Mesodermal cell (in vitro differentiated cells): ENCODE data around the gene CNNM4.

Experiments
- H3K27ac ChIP-seq: 2 replicates; pipeline ENCODE4 v1.7.0; 2013; ENCODE audit warnings: mild to moderate bottlenecking, low read depth, low read length, moderate library complexity; ENCODE audit not compliant: severe bottlenecking
- H3K36me3 ChIP-seq: 2 replicates; pipeline ENCODE4 v1.7.1; 2013; ENCODE audit warnings: mild to moderate bottlenecking, low read length, moderate library complexity; ENCODE audit not compliant: control insufficient read depth, insufficient read depth
- H3K4me1 ChIP-seq: one replicate; pipeline ENCODE4 v1.7.1; 2013; ENCODE audit warnings: mild to moderate bottlenecking, low read length; ENCODE audit not compliant: insufficient read depth, control insufficient read depth, poor library complexity, severe bottlenecking
- H3K4me3 ChIP-seq: 2 replicates; pipeline ENCODE4 v1.7.0; 2013; ENCODE audit warnings: low read length, control low read depth, mild to moderate bottlenecking; ENCODE audit not compliant: insufficient read depth, poor library complexity, severe bottlenecking; ENCODE audit errors: extremely low read depth
- H3K9me3 ChIP-seq: 2 replicates; pipeline ENCODE4 v1.7.1; 2013; ENCODE audit warnings: mild to moderate bottlenecking, low read length, moderate library complexity; ENCODE audit not compliant: control insufficient read depth
- WGBS, 2 experiments: methylation state at CpG; one replicate each; pipeline ENCODE4 v1.1.5; 2013; ENCODE audit warnings: missing lambda C conversion rate in 2 of 2; ENCODE audit not compliant: insufficient coverage in 2 of 2; 5-methylcytosine and 5-hydroxymethylcytosine counted together

Gene CNNM4

DNA sequence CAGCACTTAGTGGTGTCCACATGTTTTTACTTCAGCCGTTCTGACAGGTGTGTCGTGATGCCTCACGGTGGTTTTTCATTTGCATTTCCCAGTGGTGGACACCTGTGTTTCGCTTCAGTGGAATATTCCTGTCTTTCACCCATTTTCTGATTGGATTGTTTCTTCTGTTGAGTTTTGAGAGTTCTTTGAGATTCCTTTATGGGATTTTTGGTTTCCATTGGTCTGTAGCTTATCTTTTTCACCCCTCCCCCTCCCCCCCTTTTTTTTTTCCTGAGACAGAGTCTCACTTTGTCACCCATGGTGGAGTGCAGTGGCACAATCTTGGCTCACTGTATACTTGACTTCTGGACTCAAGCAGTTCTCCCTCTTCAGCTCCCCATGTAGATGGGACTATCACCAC, 75.1 kb downstream of the CNNM4 start:
- peaks cover 25% of the 10 kb centered on the region for H3K36me3 ChIP-seq
- peaks cover 22% of the 10 kb centered on the region for H3K4me1 ChIP-seq
- H3K27ac ChIP-seq, result no peak overlapping the region
- no peaks in the 10 kb centered on the region for H3K9me3 ChIP-seq
- H3K4me3 ChIP-seq, result no peak overlapping the region
- WGBS, 2 experiments, result 100% methylated on average over 3 of the region's 4 CpGs

DNA sequence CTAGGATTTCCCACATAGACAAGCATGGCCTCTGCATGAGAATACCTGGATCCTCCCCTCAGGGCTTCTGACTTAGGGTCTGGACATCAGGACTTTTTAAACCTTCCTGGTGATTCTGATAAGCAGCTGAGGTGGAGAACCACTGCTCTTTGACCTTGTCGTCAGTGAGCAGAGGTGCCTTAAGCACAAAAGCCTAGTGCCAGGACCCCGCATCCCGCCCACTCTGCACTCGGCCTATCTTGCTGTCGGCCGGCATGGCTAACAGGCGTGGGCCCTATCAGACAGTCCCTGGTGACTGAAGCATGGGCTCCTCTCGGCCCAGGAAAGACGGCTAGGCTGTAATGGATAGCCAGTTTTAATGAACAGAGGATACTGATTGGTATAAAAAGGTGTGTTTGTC, 76.9 kb downstream of the CNNM4 start:
- Histone ChIP-seq H3K4me3 (no peak overlapping the region), H3K4me1 (peaks cover 12% of the 10 kb centered on the region), H3K36me3 (peaks cover 18% of the 10 kb centered on the region), H3K27ac (no peak overlapping the region), H3K9me3 (no peaks in the 10 kb centered on the region)
- 90 to 93% methylated on average over 8 to 9 of the region's 9 CpGs for WGBS, 2 experiments

DNA sequence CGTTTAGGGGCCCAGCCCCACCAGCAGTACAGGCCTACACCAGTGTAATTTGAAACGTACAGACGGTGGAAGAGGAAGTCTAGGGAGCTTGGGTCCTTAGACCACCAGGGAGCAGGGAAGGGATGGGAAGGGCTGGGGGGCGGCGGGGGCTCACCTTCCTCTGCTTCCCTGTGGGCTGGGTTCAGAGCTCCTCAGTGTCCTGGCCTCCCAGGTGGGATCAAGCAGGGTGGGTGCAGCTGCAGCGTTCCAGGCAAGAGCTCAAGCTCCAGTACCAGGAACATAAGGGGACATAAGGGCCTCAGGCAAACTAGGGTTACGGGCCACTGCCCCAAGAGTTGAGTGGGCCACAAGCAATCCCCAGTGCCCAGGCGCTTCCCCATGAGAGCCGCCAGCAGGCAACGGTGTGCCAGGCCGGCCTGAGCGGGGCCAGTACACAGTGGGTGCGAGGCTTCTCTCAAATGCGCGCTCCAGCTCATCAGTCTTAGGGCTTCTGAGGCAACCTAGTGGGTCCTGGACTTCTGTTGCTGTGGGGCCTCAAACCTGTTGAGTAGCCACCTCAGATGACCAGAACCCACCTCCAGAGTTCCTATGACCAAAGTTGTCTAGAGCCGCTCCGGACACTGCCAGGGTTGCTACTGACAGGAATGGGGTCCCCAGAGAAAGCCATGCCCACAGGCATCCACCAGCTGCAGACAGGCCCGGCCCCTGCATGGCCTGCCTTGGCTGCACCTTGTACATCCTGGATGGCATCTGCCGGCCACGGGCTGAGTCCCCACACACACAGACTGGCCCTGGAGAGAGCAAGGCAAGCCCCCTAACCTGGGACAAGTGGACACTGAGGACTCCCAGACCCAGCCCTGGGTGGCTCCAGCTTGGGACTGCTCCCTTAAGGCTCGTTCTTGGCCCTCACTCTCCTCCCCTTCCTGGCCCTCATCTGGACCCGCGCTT, 77.9 kb downstream of the CNNM4 start:
- Histone ChIP-seq H3K9me3 (no peaks in the 10 kb centered on the region), H3K4me1 (peaks cover 2% of the 10 kb centered on the region), H3K27ac (no peak overlapping the region), H3K4me3 (no peak overlapping the region), H3K36me3 (peaks cover 8% of the 10 kb centered on the region)
- 89 to 96% methylated on average over 15 to 22 of the region's 23 CpGs for WGBS, 2 experiments

DNA sequence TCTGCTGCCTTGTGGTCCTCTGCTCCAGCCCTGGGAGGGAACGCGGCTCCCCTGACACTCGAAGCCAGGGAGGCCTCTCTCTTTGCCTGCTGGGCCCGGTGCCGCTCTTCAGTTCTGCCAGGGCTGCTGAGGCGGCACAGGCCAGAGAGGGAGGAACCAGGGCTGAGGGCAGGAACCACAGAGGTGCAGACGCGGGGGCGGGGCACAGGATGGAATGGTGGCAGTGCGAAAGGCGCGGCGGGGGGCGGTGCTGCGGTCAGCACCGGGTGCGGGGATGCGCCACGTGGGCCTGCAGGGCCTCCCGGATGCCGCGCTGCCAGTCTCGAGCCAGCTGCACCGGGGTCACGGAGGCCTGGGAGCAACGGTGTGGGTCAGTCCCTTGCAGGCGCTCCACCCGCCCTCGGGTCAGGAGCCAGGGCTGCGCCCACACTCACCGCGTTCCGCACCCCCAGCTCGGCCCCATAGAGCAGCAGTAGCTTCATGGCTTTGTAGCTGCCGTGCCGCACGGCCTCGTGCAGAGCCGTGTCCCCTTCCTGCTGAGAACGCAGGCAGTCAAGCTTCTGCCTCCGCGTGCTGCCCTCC, 78.7 kb downstream of the CNNM4 start:
- Histone ChIP-seq H3K4me1 (no peaks in the 10 kb centered on the region), H3K27ac (no peak overlapping the region), H3K36me3 (peaks cover 8% of the 10 kb centered on the region), H3K4me3 (no peak overlapping the region), H3K9me3 (no peaks in the 10 kb centered on the region)
- 95 to 96% methylated on average over 35 to 42 of the region's 42 CpGs for WGBS, 2 experiments

DNA sequence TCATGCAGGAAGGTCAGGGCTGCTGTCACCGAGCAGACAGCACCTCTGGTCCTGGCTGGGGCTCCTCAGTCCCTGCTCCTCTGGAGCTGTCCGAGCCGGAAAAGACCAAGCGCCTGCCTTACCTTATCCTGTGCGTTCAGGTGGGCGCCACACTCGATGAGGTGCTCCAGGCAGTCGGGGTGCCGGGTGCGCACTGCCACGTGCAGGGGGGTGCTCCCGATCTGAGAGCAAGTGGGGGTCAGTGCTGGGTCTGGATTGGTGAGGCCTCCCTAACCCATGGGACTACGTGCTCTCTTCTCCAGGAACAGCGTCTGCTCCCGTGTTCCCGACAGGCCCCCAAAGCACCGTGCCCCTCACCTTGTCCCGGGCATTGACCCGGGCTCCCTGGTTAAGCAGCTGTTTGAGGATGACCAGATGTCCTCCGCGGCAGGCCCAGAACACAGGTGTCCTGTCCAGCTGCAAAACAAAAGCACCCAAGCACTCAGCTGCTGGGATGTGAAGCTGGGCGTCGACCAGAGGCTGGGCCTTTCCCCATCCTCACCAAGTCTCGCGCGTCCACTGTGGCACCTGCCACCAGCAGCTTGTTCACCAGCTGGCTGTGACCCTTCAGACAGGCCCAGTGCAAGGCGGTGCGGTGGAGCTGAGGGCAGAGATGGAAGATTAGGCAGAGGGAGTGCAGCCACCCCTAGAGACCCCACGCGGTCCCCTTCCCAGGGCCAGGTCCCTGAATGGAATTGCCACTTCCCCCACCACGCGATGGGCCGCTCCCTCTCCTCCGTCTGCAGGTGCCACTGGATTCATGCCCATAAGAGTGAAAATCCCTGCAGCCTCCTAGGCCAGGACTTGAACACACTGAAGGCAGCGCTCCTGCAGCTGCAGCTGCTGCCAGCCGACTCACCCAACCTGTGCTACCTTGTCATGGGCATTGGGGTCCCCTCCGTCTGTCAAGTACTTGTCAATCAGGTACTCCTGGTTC, 79.5 kb downstream of the CNNM4 start:
- Histone ChIP-seq H3K4me1 (no peaks in the 10 kb centered on the region), H3K4me3 (no peak overlapping the region), H3K27ac (no peak overlapping the region), H3K36me3 (peaks cover 3% of the 10 kb centered on the region), H3K9me3 (no peaks in the 10 kb centered on the region)
- WGBS, 2 experiments, result 95 to 97% methylated on average over 34 to 36 of the region's 37 CpGs

DNA sequence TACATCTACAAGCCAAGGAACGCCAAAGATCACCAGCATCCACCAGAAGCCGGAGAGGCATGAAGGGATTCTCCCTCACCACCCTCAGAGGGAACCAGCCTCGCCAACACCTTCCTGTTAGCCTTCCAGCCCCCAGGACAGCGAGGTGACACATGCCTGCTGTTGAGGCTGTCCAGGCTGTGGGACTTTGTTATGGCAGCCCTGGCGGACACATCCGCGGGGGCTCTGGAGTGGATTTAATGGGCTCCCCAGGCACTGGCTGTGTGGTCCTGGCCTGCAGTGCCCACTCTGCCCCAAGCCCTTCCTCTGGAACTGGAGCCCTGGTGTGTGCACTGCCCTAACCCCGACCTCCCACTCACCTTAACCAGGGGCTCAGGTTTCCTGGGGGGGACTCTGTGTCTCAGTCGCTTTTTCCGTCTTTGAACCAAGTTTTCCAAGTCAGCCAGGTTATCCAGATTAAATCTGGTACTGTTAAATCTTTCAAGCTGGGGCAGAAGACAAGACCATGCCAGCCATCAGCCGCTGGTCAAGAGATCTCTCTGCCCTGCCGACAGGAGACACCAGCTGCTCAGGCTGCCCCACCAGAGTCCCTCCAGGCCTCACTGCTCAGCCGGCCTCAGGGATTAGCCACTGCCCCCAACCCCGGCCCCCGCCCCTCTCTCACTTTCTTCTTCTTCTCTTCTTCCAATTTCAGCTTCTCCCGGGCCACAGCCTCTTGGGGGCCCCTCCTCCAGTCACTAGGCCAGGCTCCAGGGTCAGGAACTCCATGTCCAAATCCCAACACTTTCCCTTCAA, 81.2 kb downstream of the CNNM4 start:
- Histone ChIP-seq H3K4me1 (no peaks in the 10 kb centered on the region), H3K27ac (no peak overlapping the region), H3K4me3 (no peak overlapping the region), H3K36me3 (peaks cover 6% of the 10 kb centered on the region), H3K9me3 (no peaks in the 10 kb centered on the region)
- WGBS, 2 experiments, result 88% methylated on average over 11 to 16 of the region's 16 CpGs

DNA sequence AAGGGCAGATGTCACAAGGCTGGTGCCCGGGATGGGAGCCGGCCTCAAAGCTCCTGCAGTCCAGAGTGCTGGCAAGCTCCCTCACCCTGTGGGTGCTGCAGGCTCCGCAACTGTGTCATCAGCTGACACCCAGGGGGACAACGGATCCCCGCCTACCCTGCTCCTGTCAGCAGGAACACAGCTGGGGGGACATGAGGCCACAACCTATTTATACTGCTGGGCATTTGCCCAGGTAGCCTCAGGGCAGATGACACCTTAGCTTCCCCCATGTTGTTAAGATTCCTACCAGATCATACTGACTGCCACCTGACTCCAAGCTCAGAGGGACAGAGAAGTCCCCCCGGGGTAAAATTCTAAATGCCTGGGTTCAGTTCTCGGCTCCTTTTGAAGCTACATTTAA, 81.9 kb downstream of the CNNM4 start:
- H3K4me3 ChIP-seq, result no peak overlapping the region
- no peaks in the 10 kb centered on the region for H3K9me3 ChIP-seq
- H3K36me3 ChIP-seq, result peaks cover 8% of the 10 kb centered on the region
- H3K27ac ChIP-seq, result no peak overlapping the region
- H3K4me1 ChIP-seq, result no peaks in the 10 kb centered on the region
- WGBS, 2 experiments, result 87 to 90% methylated on average over 6 to 7 of the region's 7 CpGs

DNA sequence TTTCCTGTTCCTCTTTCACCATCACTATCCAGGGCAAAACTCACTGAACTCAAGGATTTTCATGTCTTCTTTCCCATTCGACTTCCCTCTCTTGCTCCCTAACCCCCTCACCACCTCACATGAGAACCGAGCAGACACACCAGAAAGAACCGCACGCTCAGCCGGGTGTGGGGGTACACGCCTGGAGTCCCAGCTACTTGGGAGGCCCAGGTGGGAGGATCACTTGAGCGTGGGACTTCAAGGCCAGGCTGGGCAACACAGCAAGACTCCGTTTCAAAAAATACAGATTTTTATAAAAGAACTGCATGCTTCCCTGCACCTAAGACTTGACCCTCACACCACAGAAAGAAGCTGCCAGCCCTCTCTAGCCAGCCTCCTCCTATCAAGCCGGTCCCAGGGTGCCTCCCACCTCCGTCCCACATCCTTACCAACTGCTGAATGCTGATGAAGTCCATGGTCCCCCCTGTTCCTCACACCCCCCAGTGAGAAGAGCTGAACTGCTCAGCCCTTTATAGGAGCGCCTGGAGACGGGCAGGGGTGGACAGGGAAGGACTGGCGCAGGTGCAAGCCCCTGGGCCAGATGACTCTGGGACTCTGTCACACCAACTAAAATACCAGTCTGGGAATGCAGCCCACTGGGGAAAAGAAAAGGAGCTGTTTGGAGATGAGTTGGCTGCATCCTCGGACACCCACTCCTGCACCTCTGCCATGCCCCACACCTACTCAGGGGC, 83.0 kb downstream of the CNNM4 start, which contains the start of gene ANKRD23:
TSS of gene ANKRD23 (minus strand) at position 484 of the 731 bp plus-strand sequence. CDS start at position 455, 29 bp downstream.
- Histone ChIP-seq H3K27ac (no peak within 1 kb of the TSS), H3K9me3 (no peaks in the 10 kb centered on the region), H3K36me3 (peaks cover 17% of the 10 kb centered on the region), H3K4me3 (no peak within 1 kb of the TSS), H3K4me1 (no peaks in the 10 kb centered on the region)
- WGBS, 2 experiments, result 94 to 96% methylated on average over 11 to 12 of the region's 14 CpGs

DNA sequence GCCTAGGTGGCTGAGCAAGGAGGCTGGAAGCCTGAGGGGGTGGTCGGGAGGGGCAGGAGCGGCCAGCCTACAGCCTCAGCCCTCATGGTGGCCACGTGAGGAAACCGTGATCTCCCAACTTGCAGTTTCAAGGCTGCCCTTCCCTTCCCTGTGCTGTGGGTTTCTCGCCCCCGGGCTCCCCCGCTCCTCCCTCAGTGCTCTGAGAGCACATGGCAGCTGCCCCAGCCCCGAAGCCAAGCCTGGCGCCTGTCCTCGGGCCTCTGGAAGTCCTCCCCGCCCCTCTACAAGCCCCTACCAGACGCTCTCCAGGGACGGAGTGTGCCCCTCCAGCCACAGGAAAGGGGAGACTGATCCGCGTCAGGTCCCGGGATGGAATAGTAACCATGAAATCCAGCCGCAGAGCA, 83.7 kb downstream of the CNNM4 start:
- WGBS, 2 experiments, result 94 to 97% methylated on average over 15 to 17 of the region's 17 CpGs

More for the DNA sequence above, 83.7 kb downstream of the CNNM4 start:
- Histone ChIP-seq H3K36me3 (peaks cover 21% of the 10 kb centered on the region), H3K27ac (no peak overlapping the region), H3K9me3 (no peaks in the 10 kb centered on the region), H3K4me1 (no peaks in the 10 kb centered on the region), H3K4me3 (no peak overlapping the region)
